Measurements from ENCODE around the gene HRCT1.

DNA sequence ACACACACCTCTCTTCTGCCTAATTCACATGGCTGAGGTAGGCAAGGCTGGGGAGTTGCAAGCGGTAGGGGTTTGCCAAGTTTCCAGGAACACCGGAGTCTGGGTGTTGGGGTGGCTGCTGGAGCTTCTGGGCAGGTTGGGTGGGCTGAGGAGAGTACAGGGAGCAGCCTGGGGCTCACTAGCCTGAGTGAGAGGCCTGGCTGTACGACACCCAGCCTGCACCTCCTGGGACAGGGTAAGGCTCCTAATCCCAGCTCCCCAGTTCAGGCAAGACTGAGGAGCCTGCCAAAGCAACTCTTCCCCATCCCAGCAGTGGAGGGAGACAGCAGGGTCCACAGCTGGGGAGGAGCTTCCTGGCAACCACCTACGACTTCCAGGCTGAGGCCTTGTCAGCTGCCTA, 11.3 kb downstream of the HRCT1 start:
- TF ChIP-seq TAF1 (IDR thresholded peaks at IDR 0.05; ENCODE audit: low read depth, low read length), result no peak
- no peak for TF ChIP-seq POLR2AphosphoS5 (IDR thresholded peaks at IDR 0.05; ENCODE audit: low read depth, low read length)
- no peak for TF ChIP-seq POLR2A (IDR thresholded peaks at IDR 0.05; ENCODE audit: low read depth, low read length)
- TF ChIP-seq SPI1 (IDR thresholded peaks at IDR 0.05; ENCODE audit: low read depth, low read length), result no peak

All from GM12891 (cell line).